BE2C (cell line): ENCODE results near the gene CGN.

ENCODE experiments used
- DNase-seq: peaks from one replicate; pipeline ENCODE4 v3.0.0-alpha.2; 2020
- H3K27me3 ChIP-seq: fragments of 250-450 bp; sonication (Bioruptor Pico); 2 replicates; pipeline ENCODE4 v1.5.1; 2020; ENCODE audit warnings: mild to moderate bottlenecking
- H3K36me3 ChIP-seq: fragments of 250-450 bp; sonication (Bioruptor Pico); 2 replicates; pipeline ENCODE4 v1.5.1; 2020; ENCODE audit warnings: mild to moderate bottlenecking
- H3K4me1 ChIP-seq: fragments of 250-450 bp; sonication (Bioruptor Pico); 2 replicates; pipeline ENCODE4 v1.5.1; 2020
- H3K4me3 ChIP-seq: 2 replicates; pipeline ENCODE4 v1.5.1; 2011; ENCODE audit warnings: low read depth, low read length
- H3K9me3 ChIP-seq: fragments of 250-450 bp; sonication (Bioruptor Pico); 2 replicates; pipeline ENCODE4 v1.5.1; 2020
- TF ChIP-seq, protein P1 (sequence below): IDR thresholded peaks from 2 replicates; pipeline ENCODE4 v1.5.1; 2012; ENCODE audit warnings: mild to moderate bottlenecking, low read depth, low read length

CGN gene

GRCh38 chr1:151581921-151582320 lies 70.7 kb downstream of the CGN start:
- H3K27me3 ChIP-seq, result no peaks in the 10 kb centered on the region; the same call in 1 of the 2 replicates
- no peak for DNase-seq
- peaks cover 9% of the 10 kb centered on the region; the same call in 1 of the 2 replicates for H3K4me1 ChIP-seq
- TF ChIP-seq, protein P1, sequence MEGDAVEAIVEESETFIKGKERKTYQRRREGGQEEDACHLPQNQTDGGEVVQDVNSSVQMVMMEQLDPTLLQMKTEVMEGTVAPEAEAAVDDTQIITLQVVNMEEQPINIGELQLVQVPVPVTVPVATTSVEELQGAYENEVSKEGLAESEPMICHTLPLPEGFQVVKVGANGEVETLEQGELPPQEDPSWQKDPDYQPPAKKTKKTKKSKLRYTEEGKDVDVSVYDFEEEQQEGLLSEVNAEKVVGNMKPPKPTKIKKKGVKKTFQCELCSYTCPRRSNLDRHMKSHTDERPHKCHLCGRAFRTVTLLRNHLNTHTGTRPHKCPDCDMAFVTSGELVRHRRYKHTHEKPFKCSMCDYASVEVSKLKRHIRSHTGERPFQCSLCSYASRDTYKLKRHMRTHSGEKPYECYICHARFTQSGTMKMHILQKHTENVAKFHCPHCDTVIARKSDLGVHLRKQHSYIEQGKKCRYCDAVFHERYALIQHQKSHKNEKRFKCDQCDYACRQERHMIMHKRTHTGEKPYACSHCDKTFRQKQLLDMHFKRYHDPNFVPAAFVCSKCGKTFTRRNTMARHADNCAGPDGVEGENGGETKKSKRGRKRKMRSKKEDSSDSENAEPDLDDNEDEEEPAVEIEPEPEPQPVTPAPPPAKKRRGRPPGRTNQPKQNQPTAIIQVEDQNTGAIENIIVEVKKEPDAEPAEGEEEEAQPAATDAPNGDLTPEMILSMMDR, result no peak
- no peaks in the 10 kb centered on the region for H3K9me3 ChIP-seq
- H3K4me3 ChIP-seq, result no peak overlapping the region
- no peaks in the 10 kb centered on the region; the same call in none of the 2 replicates for H3K36me3 ChIP-seq

DNA sequence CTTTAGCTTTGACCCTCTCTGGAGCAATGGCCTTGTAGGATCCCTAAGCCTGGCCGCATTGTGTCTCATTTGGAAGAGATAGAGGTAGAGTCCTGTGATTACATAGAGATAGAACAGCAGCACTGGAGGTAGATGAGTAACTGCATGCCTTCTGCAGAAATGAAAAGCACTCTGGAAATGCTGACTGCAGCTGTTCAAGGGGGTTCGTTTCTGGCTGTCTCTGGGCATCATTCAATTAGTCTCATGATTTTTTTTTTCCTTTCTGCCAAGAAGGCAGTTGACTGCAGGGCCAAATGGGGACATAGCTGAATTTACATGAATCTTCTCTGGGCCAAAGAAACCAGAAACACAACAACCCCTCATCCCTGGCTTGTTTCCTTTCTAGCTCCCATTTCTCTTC lies 72.6 kb downstream of the CGN start:
- H3K27me3 ChIP-seq, result no peaks in the 10 kb centered on the region; the same call in 1 of the 2 replicates
- no peaks in the 10 kb centered on the region for H3K9me3 ChIP-seq
- no peak for DNase-seq
- no peak overlapping the region for H3K4me3 ChIP-seq
- H3K4me1 ChIP-seq, result peaks cover 9% of the 10 kb centered on the region; the same call in 1 of the 2 replicates
- TF ChIP-seq, protein P1, result no peak
- no peaks in the 10 kb centered on the region; the same call in 1 of the 2 replicates for H3K36me3 ChIP-seq

GRCh38 chr1:151584278-151584677 lies 73.1 kb downstream of the CGN start:
- no peaks in the 10 kb centered on the region for H3K9me3 ChIP-seq
- TF ChIP-seq, protein P1, result no peak
- DNase-seq, result no peak
- no peaks in the 10 kb centered on the region; the same call in 1 of the 2 replicates for H3K27me3 ChIP-seq
- H3K4me1 ChIP-seq, result peaks cover 9% of the 10 kb centered on the region; the same call in 1 of the 2 replicates
- H3K36me3 ChIP-seq, result no peaks in the 10 kb centered on the region; the same call in 1 of the 2 replicates
- no peak overlapping the region for H3K4me3 ChIP-seq

GRCh38 chr1:151584780-151585179 lies 73.6 kb downstream of the CGN start:
- no peaks in the 10 kb centered on the region for H3K27me3 ChIP-seq
- H3K4me3 ChIP-seq, result no peak overlapping the region
- no peak for DNase-seq
- no peaks in the 10 kb centered on the region for H3K9me3 ChIP-seq
- H3K36me3 ChIP-seq, result no peaks in the 10 kb centered on the region; the same call in 1 of the 2 replicates
- peaks cover 9% of the 10 kb centered on the region; the same call in 1 of the 2 replicates for H3K4me1 ChIP-seq
- TF ChIP-seq, protein P1, result no peak

DNA sequence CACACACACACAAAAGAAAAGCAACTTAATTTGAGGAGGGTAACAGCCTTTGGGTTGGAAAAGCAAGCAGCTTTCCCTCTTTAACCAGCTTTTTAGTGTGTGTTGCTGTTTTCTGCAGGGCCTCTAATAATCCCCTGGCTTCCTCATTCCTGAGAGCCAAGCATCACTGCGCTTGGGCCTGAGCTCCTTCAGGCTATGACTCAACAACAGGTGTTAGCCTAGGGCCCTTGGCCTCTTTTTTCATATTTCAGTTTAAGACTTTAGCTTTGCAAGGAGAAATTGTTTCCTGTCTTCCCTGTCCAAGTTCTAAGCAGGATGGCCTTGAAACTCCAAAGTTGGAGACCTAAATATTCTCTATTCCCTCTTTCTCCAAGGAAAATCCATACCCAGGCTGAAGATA lies 74.4 kb downstream of the CGN start:
- TF ChIP-seq, protein P1, result no peak

More for the DNA sequence above, 74.4 kb downstream of the CGN start:
- H3K9me3 ChIP-seq, result no peaks in the 10 kb centered on the region
- no peak overlapping the region for H3K4me3 ChIP-seq
- H3K4me1 ChIP-seq, result peaks cover 9% of the 10 kb centered on the region; the same call in 1 of the 2 replicates
- no peaks in the 10 kb centered on the region for H3K36me3 ChIP-seq
- H3K27me3 ChIP-seq, result no peaks in the 10 kb centered on the region
- no peak for DNase-seq
